ENCODE data around the gene NTM.

DNA sequence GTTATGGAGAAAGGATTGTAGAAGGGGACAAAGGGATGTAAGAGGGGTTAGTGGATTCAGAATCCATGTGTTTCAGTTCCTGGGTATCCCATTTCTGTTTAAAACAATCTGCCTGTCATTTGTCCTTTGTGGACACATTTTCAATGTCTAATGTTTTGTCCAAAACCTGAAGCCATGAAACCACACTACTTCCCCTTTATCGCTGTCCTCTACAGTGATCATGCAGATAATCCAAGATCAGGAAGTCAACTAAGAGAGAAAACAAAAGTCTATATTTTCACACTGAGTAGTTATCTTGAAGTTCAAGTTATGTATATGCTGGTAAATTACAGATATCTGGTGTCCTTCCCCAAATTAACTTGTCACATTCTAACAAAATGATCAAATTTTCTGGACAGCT, 457.0 kb downstream of the NTM start:
- TF ChIP-seq CTCF (IDR thresholded peaks at IDR 0.05; ENCODE audit: low read depth, low read length, poor library complexity, severe bottlenecking), result no peak
- TF ChIP-seq EZH2phosphoT487 (IDR thresholded peaks at IDR 0.05; ENCODE audit: borderline replicate concordance, low read length), result no peak
